GM19240 (cell line): ENCODE measurements around the gene OSM.
A peak's percentile ranks its signal among the peaks of the same experiment; 100 is the strongest.

Source experiments
- DNase-seq: peaks from one replicate; pipeline ENCODE4 v3.0.0; 2011; ENCODE audit warnings: low spot score; ENCODE audit not compliant: insufficient read length

Gene OSM

GRCh38 chr22:30266445-30267381, at the start of gene OSM:
Gene OSM (minus strand): TSS chr22:30266851. CDS start chr22:30266799, 52 bp downstream.
- DNase-seq, result no peak

GRCh38 chr22:30315962-30316576, 49.4 kb upstream of the OSM start:
- DNase-seq, result no peak

GRCh38 chr22:30314915-30315314, 48.3 kb upstream of the OSM start:
- no peak for DNase-seq

- no peak for DNase-seq
These were observed 47.1 kb upstream of the OSM start for GRCh38 chr22:30313527-30314363.

- no peak for DNase-seq
These were observed 45.4 kb upstream of the OSM start for GRCh38 chr22:30312053-30312452.

- no peak for DNase-seq
These were observed 44.5 kb upstream of the OSM start for GRCh38 chr22:30310881-30311771.

GRCh38 chr22:30309951-30310741, 43.5 kb upstream of the OSM start:
- no peak for DNase-seq

- no peak for DNase-seq
These were observed 42.0 kb upstream of the OSM start for GRCh38 chr22:30308518-30309230.

GRCh38 chr22:30308093-30308492, 41.4 kb upstream of the OSM start:
- DNase-seq, result no peak

- no peak for DNase-seq
These were observed 40.5 kb upstream of the OSM start for GRCh38 chr22:30307041-30307574.

GRCh38 chr22:30306627-30307011, 40.0 kb upstream of the OSM start:
- DNase-seq, result no peak

- DNase-seq, result no peak
These were observed 39.4 kb upstream of the OSM start for GRCh38 chr22:30305906-30306626.

GRCh38 chr22:30305519-30305905, 38.9 kb upstream of the OSM start:
- DNase-seq, result peak; percentile 53

GRCh38 chr22:30304495-30305244, 38.0 kb upstream of the OSM start:
- DNase-seq, result no peak

GRCh38 chr22:30302810-30303138, 36.1 kb upstream of the OSM start:
- DNase-seq, result no peak

- no peak for DNase-seq
These were observed 35.6 kb upstream of the OSM start for GRCh38 chr22:30301995-30302809.

- no peak for DNase-seq
These were observed 32.7 kb upstream of the OSM start for GRCh38 chr22:30299322-30299721.
